Fibroblast of lung (primary cell): ENCODE measurements around the gene PRR15.

Experiments used
- CTCF ChIP-seq, 2 donors: IDR thresholded peaks in 1 of 2; conservative IDR thresholded peaks in 1 of 2; 1 replicate in 1 of 2; 2 replicates in 1 of 2; pipeline ENCODE4 v1.5.1; 2011 to 2012; ENCODE audit warnings: low read length in 2 of 2, control low read depth in 1 of 2, inconsistent platforms in 1 of 2, low read depth in 1 of 2, mild to moderate bottlenecking in 1 of 2
- EZH2 ChIP-seq: IDR thresholded peaks from 2 replicates; pipeline ENCODE4 v1.5.1; 2012; ENCODE audit warnings: low read length, control low read depth, mild to moderate bottlenecking; ENCODE audit errors: missing control alignments

- TF ChIP-seq EZH2 (no peak), CTCF (conservative IDR thresholded peaks at IDR 0.05 in 1 of 2, IDR thresholded peaks at IDR 0.05 in 1 of 2; ENCODE audit: low read depth in 1 of 2, low read length in 2 of 2) (no peak)
These were observed 49.0 kb downstream of the PRR15 start for GRCh38 chr7:29612596-29612995.
